Activated T-cell treated with anti-CD3 and anti-CD28 coated beads, Interleukin-2, amount 50 U/mL, for 1 hour (primary cell): ENCODE data around the gene IL9R.
"Not testable (repeated sequence)": the region's sequence is repeated elsewhere in the genome, so short reads cannot be mapped to it uniquely, and the experiment has no call there.

Experiments
- DNase-seq: peaks from one replicate; pipeline ENCODE4 v3.0.0-alpha.2; 2020

The IL9R gene

GRCh38 chrX:155999751-156000150, 2.3 kb downstream of the IL9R start:
- DNase-seq = not testable (repeated sequence)

GRCh38 chrX:156000361-156000926, 2.9 kb downstream of the IL9R start:
- no peak for DNase-seq

GRCh38 chrX:156001001-156001666, 3.6 kb downstream of the IL9R start:
- DNase-seq = no peak

GRCh38 chrX:156001667-156002021, 4.1 kb downstream of the IL9R start:
- no peak for DNase-seq

GRCh38 chrX:156002507-156002906, 5.0 kb downstream of the IL9R start:
- DNase-seq = no peak

GRCh38 chrX:156003486-156004185, 6.1 kb downstream of the IL9R start:
- DNase-seq = no peak

- DNase-seq = no peak
Observed at GRCh38 chrX:156004256-156004655, 6.8 kb downstream of the IL9R start.

GRCh38 chrX:156004740-156005139, 7.2 kb downstream of the IL9R start:
- DNase-seq = no peak

- no peak for DNase-seq
Observed at GRCh38 chrX:156005144-156005543, 7.6 kb downstream of the IL9R start.

GRCh38 chrX:156006468-156006867, 9.0 kb downstream of the IL9R start:
- not testable (repeated sequence) for DNase-seq

GRCh38 chrX:156008379-156008778, 10.9 kb downstream of the IL9R start:
- DNase-seq = not testable (repeated sequence)

- no peak for DNase-seq
Observed at GRCh38 chrX:156008915-156009314, 11.4 kb downstream of the IL9R start.

- DNase-seq = not testable (repeated sequence)
Observed at GRCh38 chrX:156009691-156010090, 12.2 kb downstream of the IL9R start.

- not testable (repeated sequence) for DNase-seq
Observed at GRCh38 chrX:156013286-156013953, 15.9 kb downstream of the IL9R start.

GRCh38 chrX:156019846-156020245, 22.4 kb downstream of the IL9R start:
- DNase-seq = not testable (repeated sequence)

GRCh38 chrX:156023002-156023401, 25.5 kb downstream of the IL9R start:
- DNase-seq = not testable (repeated sequence)

GRCh38 chrX:156024949-156025492, 27.5 kb downstream of the IL9R start:
- DNase-seq = not testable (repeated sequence)

- not testable (repeated sequence) for DNase-seq
Observed at GRCh38 chrX:156028653-156029237, 31.2 kb downstream of the IL9R start.

GRCh38 chrX:156029296-156029695, 31.8 kb downstream of the IL9R start:
- DNase-seq = not testable (repeated sequence)

- DNase-seq = not testable (repeated sequence)
Observed at GRCh38 chrX:156029707-156030442, 32.4 kb downstream of the IL9R start.

GRCh38 chrX:156030474-156030873, 33.0 kb downstream of the IL9R start:
- DNase-seq = not testable (repeated sequence)
